Panc1 (cell line): ENCODE measurements around the gene DLG2. TPM values are rescaled to one million over a fixed set of nuclear protein-coding genes. Genes with fewer than 3 reads are reported as not detected.

Experiments used
- ATAC-seq: fragments of 200-7000 bp; cut with Tn5 transposase; 2 replicates; pipeline ENCODE4 v1.9.1; 2020; ENCODE audit warnings: mild to moderate bottlenecking, moderate library complexity
- BruUV-seq: library from RNA; stranded (reverse); fragments of 400-500 nt; replicated peaks from 2 replicates; lab custom pipeline; 2021; lab: Mats Ljungman, UMichigan
- CTCF ChIA-PET: fragments of 300-600 bp; sonication (Branson Sonifier 250); formaldehyde crosslinking; loops from one replicate; lab custom pipeline; 2022; ENCODE audit warnings: antibody characterized with exemption; lab: Charles Lee
- POLR2A ChIA-PET: fragments of 300-600 bp; sonication (Branson Sonifier 250); formaldehyde crosslinking; loops from one replicate; lab custom pipeline; 2022; ENCODE audit warnings: antibody characterized with exemption; lab: Charles Lee
- DNase-seq: peaks from one replicate; pipeline ENCODE4 v3.0.0-alpha.2; 2010; ENCODE audit warnings: low read depth, low spot score
- H3K27ac ChIP-seq: 2 replicates; pipeline ENCODE4 v1.5.1; 2011; ENCODE audit warnings: mild to moderate bottlenecking, low read length, inconsistent platforms
- H3K27me3 ChIP-seq: fragments of 200-500 bp; sonication (Bioruptor generic); 2 replicates; pipeline ENCODE4 v1.6.0; 2014; ENCODE audit warnings: low read length, inconsistent platforms; ENCODE audit not compliant: control insufficient read depth, insufficient read depth
- H3K36me3 ChIP-seq: fragments of 200-500 bp; sonication (Bioruptor generic); 2 replicates; pipeline ENCODE4 v1.5.1; 2014; ENCODE audit warnings: inconsistent platforms, mild to moderate bottlenecking, low read length, moderate library complexity; ENCODE audit not compliant: control insufficient read depth, insufficient read depth
- H3K4me1 ChIP-seq: 2 replicates; pipeline ENCODE4 v1.5.1; 2011; ENCODE audit warnings: inconsistent platforms, mild to moderate bottlenecking, low read length, moderate library complexity; ENCODE audit not compliant: control insufficient read depth, insufficient read depth
- H3K4me3 ChIP-seq, 2 experiments: 2 replicates each; pipeline ENCODE4 v1.5.1; 2011 to 2012; ENCODE audit warnings: low read depth in 2 of 2, low read length in 2 of 2, mild to moderate bottlenecking in 2 of 2, inconsistent platforms in 1 of 2, moderate library complexity in 1 of 2
- H3K9me3 ChIP-seq: fragments of 200-500 bp; sonication (Bioruptor generic); 2 replicates; pipeline ENCODE4 v1.5.1; 2014; ENCODE audit warnings: low read depth, mild to moderate bottlenecking, inconsistent platforms, low read length, moderate library complexity; ENCODE audit not compliant: control insufficient read depth, insufficient read depth
- POLR2AphosphoS5 ChIP-seq: IDR thresholded peaks from 2 replicates; pipeline ENCODE4 v1.6.1; 2012; ENCODE audit warnings: mild to moderate bottlenecking, low read depth, low read length, moderate library complexity
- SIN3A ChIP-seq: IDR thresholded peaks from 2 replicates; pipeline ENCODE4 v1.6.1; 2012; ENCODE audit warnings: low read depth, mild to moderate bottlenecking, low read length, moderate library complexity, borderline replicate concordance; ENCODE audit not compliant: insufficient read depth
- TCF7L2 ChIP-seq: IDR thresholded peaks from 2 replicates; pipeline ENCODE4 v1.6.1; 2011; ENCODE audit warnings: mild to moderate bottlenecking, low read depth, low read length, inconsistent platforms
- in situ Hi-C: cut with HindIII; loops from 2 replicates; pipeline ENCODE4 v1.10.0; 2016; ENCODE audit warnings: low sequenced_read_pairs, low pct_unique_long_range_greater_than_20kb
- intact Hi-C: fragments of 100-400 bp; cut with micrococcal nuclease; formaldehyde crosslinking; loops from one replicate; pipeline ENCODE4 v1.10.0; 2022; ENCODE audit not compliant: unreplicated experiment
- total RNA-seq: library from RNA; stranded (reverse); gene quantifications from one replicate; pipeline ENCODE4 v1.2.1, GENCODE V29; 2021; ENCODE audit not compliant: unreplicated experiment
- TF ChIP-seq, protein P1 (sequence below): fragments of 450-650 bp; IDR thresholded peaks from 2 replicates; pipeline ENCODE4 v1.5.1; 2017; ENCODE audit warnings: mild to moderate bottlenecking
- TF ChIP-seq, protein P2 (sequence below), 2 experiments: IDR thresholded peaks; 2 replicates each; pipeline ENCODE4 v1.6.1; 2011 to 2012; ENCODE audit warnings: low read depth in 2 of 2, control low read depth in 1 of 2, low read length in 1 of 2, mild to moderate bottlenecking in 1 of 2, moderate library complexity in 1 of 2; ENCODE audit not compliant: insufficient read depth in 1 of 2

Gene DLG2
- total RNA-seq, 1 experiment from 2014 or later: 4.2 TPM

DNA sequence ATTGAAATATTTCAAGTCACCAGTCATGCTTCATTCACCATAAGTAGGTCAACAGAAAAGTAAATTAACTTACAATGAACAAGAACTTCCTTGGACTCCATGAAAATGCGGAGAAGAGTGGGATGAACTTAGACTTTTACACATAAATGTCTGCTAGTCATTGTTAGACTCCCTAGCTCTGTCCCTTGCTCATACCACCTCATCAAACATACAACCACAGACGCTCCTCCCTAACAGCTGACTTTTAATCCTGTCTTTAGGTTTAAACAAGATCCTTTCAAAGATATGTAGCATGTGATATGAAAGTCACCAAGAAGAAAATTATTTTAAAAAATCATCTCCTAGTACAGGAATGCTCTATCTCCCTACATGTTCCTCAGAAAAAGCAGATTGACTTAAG is 248.1 kb downstream of the DLG2 start:
- H3K4me3 ChIP-seq: no peak overlapping the region
- H3K9me3 ChIP-seq: no peaks in the 10 kb centered on the region
- ATAC-seq: no peak
- BruUV-seq: no TSS peak
- H3K27ac ChIP-seq: no peak overlapping the region
- no peak for TF ChIP-seq TCF7L2
- TF ChIP-seq SIN3A: no peak
- no peaks in the 10 kb centered on the region for H3K4me1 ChIP-seq
- intact Hi-C loops: no loop called here
- POLR2A ChIA-PET: no interaction called here
- CTCF ChIA-PET: no interaction called here
- H3K27me3 ChIP-seq: no peaks in the 10 kb centered on the region; the same call in 1 of the 2 replicates
- DNase-seq: no peak
- in situ Hi-C loops: no loop called here
- H3K36me3 ChIP-seq: no peaks in the 10 kb centered on the region

DNA sequence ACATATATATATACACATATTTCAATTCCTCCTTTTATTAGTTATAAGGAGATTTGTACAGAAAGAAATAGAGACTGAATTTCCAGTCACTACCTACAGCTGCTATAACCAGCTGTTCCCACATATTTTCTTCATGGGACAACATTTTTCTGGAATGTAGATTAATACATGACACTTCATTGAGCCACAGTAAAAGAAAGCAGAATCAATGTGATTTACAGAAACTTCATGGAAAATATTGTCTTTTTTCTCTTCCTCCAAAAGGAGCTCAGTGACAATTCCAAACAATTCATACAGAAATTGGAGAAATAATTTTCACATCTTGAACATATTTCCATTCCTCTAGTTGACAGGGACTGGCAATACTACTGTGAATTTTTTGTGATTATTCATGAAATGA is 249.2 kb downstream of the DLG2 start:
- ChIA-PET CTCF (no interaction called here), POLR2A (no interaction called here)
- no peak overlapping the region for H3K4me3 ChIP-seq
- no peaks in the 10 kb centered on the region for H3K4me1 ChIP-seq
- H3K9me3 ChIP-seq: no peaks in the 10 kb centered on the region
- TF ChIP-seq TCF7L2 (no peak), SIN3A (no peak)
- no peak overlapping the region for H3K27ac ChIP-seq
- H3K27me3 ChIP-seq: no peaks in the 10 kb centered on the region; the same call in 1 of the 2 replicates
- intact Hi-C loops (no loop called here), in situ Hi-C loops (no loop called here)
- no TSS peak for BruUV-seq
- H3K36me3 ChIP-seq: no peaks in the 10 kb centered on the region
- ATAC-seq (no peak), DNase-seq (no peak)

DNA sequence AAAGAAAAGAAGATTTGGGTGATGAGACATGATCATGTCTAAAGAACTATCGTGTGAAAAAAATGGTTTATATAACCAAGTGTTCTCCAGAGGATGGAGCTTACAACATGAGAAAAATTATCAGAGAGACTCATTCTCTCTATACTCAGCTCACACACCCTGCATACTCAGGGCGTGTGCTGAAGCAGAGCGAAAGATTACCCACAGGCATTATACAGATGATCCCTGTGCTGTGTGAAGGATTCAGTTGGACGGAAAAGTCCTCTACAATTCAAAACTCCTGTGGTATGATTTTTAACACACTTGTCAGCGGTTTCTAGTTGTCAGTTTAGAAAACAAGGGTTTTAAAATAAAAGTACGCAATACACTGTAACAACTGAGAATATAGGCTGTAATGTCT is 267.3 kb downstream of the DLG2 start:
- no peak for DNase-seq
- TF ChIP-seq, protein P1, sequence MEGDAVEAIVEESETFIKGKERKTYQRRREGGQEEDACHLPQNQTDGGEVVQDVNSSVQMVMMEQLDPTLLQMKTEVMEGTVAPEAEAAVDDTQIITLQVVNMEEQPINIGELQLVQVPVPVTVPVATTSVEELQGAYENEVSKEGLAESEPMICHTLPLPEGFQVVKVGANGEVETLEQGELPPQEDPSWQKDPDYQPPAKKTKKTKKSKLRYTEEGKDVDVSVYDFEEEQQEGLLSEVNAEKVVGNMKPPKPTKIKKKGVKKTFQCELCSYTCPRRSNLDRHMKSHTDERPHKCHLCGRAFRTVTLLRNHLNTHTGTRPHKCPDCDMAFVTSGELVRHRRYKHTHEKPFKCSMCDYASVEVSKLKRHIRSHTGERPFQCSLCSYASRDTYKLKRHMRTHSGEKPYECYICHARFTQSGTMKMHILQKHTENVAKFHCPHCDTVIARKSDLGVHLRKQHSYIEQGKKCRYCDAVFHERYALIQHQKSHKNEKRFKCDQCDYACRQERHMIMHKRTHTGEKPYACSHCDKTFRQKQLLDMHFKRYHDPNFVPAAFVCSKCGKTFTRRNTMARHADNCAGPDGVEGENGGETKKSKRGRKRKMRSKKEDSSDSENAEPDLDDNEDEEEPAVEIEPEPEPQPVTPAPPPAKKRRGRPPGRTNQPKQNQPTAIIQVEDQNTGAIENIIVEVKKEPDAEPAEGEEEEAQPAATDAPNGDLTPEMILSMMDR: no peak
- no peak for TF ChIP-seq POLR2AphosphoS5
- TF ChIP-seq SIN3A: no peak
- TF ChIP-seq TCF7L2: no peak
- TF ChIP-seq, protein P2, sequence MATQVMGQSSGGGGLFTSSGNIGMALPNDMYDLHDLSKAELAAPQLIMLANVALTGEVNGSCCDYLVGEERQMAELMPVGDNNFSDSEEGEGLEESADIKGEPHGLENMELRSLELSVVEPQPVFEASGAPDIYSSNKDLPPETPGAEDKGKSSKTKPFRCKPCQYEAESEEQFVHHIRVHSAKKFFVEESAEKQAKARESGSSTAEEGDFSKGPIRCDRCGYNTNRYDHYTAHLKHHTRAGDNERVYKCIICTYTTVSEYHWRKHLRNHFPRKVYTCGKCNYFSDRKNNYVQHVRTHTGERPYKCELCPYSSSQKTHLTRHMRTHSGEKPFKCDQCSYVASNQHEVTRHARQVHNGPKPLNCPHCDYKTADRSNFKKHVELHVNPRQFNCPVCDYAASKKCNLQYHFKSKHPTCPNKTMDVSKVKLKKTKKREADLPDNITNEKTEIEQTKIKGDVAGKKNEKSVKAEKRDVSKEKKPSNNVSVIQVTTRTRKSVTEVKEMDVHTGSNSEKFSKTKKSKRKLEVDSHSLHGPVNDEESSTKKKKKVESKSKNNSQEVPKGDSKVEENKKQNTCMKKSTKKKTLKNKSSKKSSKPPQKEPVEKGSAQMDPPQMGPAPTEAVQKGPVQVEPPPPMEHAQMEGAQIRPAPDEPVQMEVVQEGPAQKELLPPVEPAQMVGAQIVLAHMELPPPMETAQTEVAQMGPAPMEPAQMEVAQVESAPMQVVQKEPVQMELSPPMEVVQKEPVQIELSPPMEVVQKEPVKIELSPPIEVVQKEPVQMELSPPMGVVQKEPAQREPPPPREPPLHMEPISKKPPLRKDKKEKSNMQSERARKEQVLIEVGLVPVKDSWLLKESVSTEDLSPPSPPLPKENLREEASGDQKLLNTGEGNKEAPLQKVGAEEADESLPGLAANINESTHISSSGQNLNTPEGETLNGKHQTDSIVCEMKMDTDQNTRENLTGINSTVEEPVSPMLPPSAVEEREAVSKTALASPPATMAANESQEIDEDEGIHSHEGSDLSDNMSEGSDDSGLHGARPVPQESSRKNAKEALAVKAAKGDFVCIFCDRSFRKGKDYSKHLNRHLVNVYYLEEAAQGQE (IDR thresholded peaks at IDR 0.05; ENCODE audit: insufficient read depth in 1 of 2, low read depth in 2 of 2, low read length in 1 of 2): no peak
- Histone ChIP-seq H3K4me1 (no peaks in the 10 kb centered on the region), H3K27ac (no peak overlapping the region), H3K27me3 (no peaks in the 10 kb centered on the region), H3K9me3 (no peaks in the 10 kb centered on the region), H3K36me3 (no peaks in the 10 kb centered on the region), H3K4me3 (no peak overlapping the region)
- intact Hi-C loops: no loop called here
- in situ Hi-C loops: no loop called here
- ATAC-seq: no peak
- ChIA-PET POLR2A (no interaction called here), CTCF (interaction anchor here (0.6 kb wide), 1 partner anchor 113 kb away, joined by 3 read pairs; no protein-coding TSS in a partner anchor)
- no TSS peak for BruUV-seq
